Fibroblast of lung (primary cell): ENCODE results near the gene IGSF23. TPM values are rescaled to one million over a fixed set of nuclear protein-coding genes. Genes with fewer than 3 reads are reported as not detected.

ENCODE experiments used
- DNase-seq, 2 donors: peaks; one replicate each; pipeline versions ENCODE4 v3.0.0 to v3.0.0-alpha.2; 2010; ENCODE audit warnings: low read depth in 2 of 2
- H2AFZ ChIP-seq: 2 replicates; pipeline ENCODE4 v1.5.1; 2012; ENCODE audit warnings: low read length, control low read depth, inconsistent platforms
- H3K27ac ChIP-seq: 2 replicates; pipeline ENCODE4 v1.5.1; 2011; ENCODE audit warnings: low read length, control low read depth; ENCODE audit not compliant: insufficient read depth
- H3K27me3 ChIP-seq: 2 replicates; pipeline ENCODE4 v1.5.1; 2011; ENCODE audit warnings: mild to moderate bottlenecking, low read length; ENCODE audit not compliant: control insufficient read depth, insufficient read depth
- H3K36me3 ChIP-seq: 2 replicates; pipeline ENCODE4 v1.5.1; 2011; ENCODE audit warnings: low read length; ENCODE audit not compliant: control insufficient read depth, insufficient read depth
- H3K4me1 ChIP-seq: 2 replicates; pipeline ENCODE4 v1.5.1; 2011; ENCODE audit warnings: low read length; ENCODE audit not compliant: control insufficient read depth, insufficient read depth; ENCODE audit errors: extremely low read depth
- H3K4me2 ChIP-seq: 2 replicates; pipeline ENCODE4 v1.5.1; 2011; ENCODE audit warnings: low read length, control low read depth; ENCODE audit not compliant: insufficient read depth; ENCODE audit errors: extremely low read depth
- H3K4me3 ChIP-seq, 4 experiments: fragments of 200-600 bp in 1 of 4; sonication (generic) in 1 of 4; replicated peaks in 1 of 4; 2 replicates each; pipeline ENCODE4 v1.5.1; 2011 to 2016; ENCODE audit warnings: low read length in 4 of 4, low read depth in 3 of 4, mild to moderate bottlenecking in 3 of 4, control low read depth in 2 of 4, inconsistent platforms in 1 of 4, mixed read lengths in 1 of 4; ENCODE audit not compliant: insufficient read depth in 1 of 4; ENCODE audit errors: control extremely low read depth in 1 of 4
- H3K79me2 ChIP-seq: 2 replicates; pipeline ENCODE4 v1.5.1; 2012; ENCODE audit warnings: mild to moderate bottlenecking, low read length, inconsistent platforms; ENCODE audit not compliant: control insufficient read depth, insufficient read depth
- H3K9ac ChIP-seq: 2 replicates; pipeline ENCODE4 v1.5.1; 2011; ENCODE audit warnings: mild to moderate bottlenecking, low read length, control low read depth; ENCODE audit not compliant: insufficient read depth
- H3K9me3 ChIP-seq: 2 replicates; pipeline ENCODE4 v1.5.1; 2012; ENCODE audit warnings: low read depth, low read length; ENCODE audit not compliant: control insufficient read depth, insufficient read depth
- H4K20me1 ChIP-seq: 2 replicates; pipeline ENCODE4 v1.5.1; 2011; ENCODE audit warnings: low read length; ENCODE audit not compliant: control insufficient read depth, insufficient read depth; ENCODE audit errors: extremely low read depth
- EZH2 ChIP-seq: IDR thresholded peaks from 2 replicates; pipeline ENCODE4 v1.5.1; 2012; ENCODE audit warnings: low read length, control low read depth, mild to moderate bottlenecking; ENCODE audit errors: missing control alignments
- polyA plus RNA-seq, 2 donors: library from polyadenylated mRNA; depleted of rRNA in 1 of 2; stranded (reverse) in 1 of 2; unstranded in 1 of 2; fragments of >200 nt; gene quantifications; 2 replicates each; pipeline ENCODE4 v1.2.1, GENCODE V29; 2011 to 2012; ENCODE audit warnings: missing spikeins in 1 of 2
- total RNA-seq: library from RNA; depleted of rRNA; stranded (reverse); fragments of >200 nt; gene quantifications from 2 replicates; pipeline ENCODE4 v1.2.1, GENCODE V29; 2014
- TF ChIP-seq, protein P1 (sequence below), 2 donors: IDR thresholded peaks in 1 of 2; conservative IDR thresholded peaks in 1 of 2; 1 replicate in 1 of 2; 2 replicates in 1 of 2; pipeline ENCODE4 v1.5.1; 2011 to 2012; ENCODE audit warnings: low read length in 2 of 2, control low read depth in 1 of 2, inconsistent platforms in 1 of 2, low read depth in 1 of 2, mild to moderate bottlenecking in 1 of 2

The IGSF23 gene
- total and polyA plus RNA-seq, 2 donors (not counting 1 experiment from before 2014, with no cell fraction given): 0.33 to 1.3 TPM

DNA sequence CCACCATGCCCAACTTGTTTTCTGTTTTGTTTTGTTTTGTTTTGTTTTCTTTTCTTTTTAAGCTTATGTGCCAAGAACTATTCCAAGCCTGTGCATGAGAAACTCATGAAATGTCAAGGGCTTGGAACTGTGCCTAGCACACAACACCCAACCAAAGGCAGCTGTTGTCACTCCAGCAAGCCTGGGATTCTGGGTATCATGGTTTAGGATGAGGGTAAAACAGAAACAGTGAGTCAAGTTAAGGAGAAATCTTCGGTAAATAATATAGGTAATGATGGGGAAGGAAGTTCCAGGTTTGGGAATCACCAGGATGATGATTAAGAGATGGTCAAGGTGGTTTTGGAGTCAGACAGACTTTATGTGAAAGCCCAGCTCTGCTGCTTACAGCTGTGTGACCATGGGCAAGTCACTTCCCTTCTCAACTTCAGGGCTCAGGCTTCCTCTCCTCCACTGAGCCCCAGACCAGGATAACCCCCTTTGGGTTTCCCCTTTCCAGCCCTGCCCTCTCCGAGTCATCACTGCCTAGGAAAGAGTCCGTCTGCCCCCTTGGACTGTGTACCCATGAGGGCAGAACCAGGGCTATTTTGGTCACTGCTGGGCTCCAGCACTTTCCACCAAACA is 35.4 kb downstream of the IGSF23 start:
- peaks cover 67% of the 10 kb centered on the region for H3K79me2 ChIP-seq
- H3K36me3 ChIP-seq: peaks cover 35% of the 10 kb centered on the region
- no peaks in the 10 kb centered on the region for H3K27me3 ChIP-seq
- no peak overlapping the region for H3K4me2 ChIP-seq
- no peak overlapping the region for H2AFZ ChIP-seq
- peak overlapping the region; percentile 1 for H3K27ac ChIP-seq
- H3K4me1 ChIP-seq: peaks cover 6% of the 10 kb centered on the region
- no peaks in the 10 kb centered on the region for H4K20me1 ChIP-seq
- H3K9me3 ChIP-seq: no peaks in the 10 kb centered on the region
- H3K9ac ChIP-seq: no peak overlapping the region
- TF ChIP-seq, protein P1, sequence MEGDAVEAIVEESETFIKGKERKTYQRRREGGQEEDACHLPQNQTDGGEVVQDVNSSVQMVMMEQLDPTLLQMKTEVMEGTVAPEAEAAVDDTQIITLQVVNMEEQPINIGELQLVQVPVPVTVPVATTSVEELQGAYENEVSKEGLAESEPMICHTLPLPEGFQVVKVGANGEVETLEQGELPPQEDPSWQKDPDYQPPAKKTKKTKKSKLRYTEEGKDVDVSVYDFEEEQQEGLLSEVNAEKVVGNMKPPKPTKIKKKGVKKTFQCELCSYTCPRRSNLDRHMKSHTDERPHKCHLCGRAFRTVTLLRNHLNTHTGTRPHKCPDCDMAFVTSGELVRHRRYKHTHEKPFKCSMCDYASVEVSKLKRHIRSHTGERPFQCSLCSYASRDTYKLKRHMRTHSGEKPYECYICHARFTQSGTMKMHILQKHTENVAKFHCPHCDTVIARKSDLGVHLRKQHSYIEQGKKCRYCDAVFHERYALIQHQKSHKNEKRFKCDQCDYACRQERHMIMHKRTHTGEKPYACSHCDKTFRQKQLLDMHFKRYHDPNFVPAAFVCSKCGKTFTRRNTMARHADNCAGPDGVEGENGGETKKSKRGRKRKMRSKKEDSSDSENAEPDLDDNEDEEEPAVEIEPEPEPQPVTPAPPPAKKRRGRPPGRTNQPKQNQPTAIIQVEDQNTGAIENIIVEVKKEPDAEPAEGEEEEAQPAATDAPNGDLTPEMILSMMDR (conservative IDR thresholded peaks at IDR 0.05 in 1 of 2, IDR thresholded peaks at IDR 0.05 in 1 of 2; ENCODE audit: low read depth in 1 of 2, low read length in 2 of 2): no peak
- TF ChIP-seq EZH2: no peak
- DNase-seq: peak; percentile 45 to 82
- H3K4me3 ChIP-seq: no peak overlapping the region

DNA sequence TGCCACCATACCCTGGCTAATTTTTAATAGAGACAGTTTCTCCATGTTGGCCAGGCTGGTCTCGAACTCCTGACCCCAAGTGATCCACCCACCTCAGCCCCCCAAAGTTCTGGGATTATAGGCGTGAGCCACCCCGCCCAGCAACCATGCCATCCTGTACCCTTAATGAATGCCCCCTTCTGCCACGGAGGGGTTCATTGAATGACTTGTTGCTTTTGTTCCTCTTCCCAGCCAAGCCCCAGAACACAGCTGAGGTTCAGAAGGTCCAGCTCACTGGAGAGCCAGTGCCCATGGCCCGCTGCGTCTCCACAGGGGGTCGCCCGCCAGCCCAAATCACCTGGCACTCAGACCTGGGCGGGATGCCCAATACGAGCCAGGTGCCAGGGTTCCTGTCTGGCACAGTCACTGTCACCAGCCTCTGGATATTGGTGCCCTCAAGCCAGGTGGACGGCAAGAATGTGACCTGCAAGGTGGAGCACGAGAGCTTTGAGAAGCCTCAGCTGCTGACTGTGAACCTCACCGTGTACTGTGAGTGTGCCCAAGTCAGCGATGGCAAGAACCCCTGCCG is 36.3 kb downstream of the IGSF23 start:
- Histone ChIP-seq H3K4me1 (peaks cover 6% of the 10 kb centered on the region), H3K9ac (no peak overlapping the region), H3K27me3 (no peaks in the 10 kb centered on the region), H3K27ac (no peak overlapping the region), H3K4me3 (no peak overlapping the region), H3K79me2 (peaks cover 58% of the 10 kb centered on the region), H3K9me3 (no peaks in the 10 kb centered on the region), H3K4me2 (no peak overlapping the region), H2AFZ (no peak overlapping the region), H4K20me1 (no peaks in the 10 kb centered on the region), H3K36me3 (peaks cover 37% of the 10 kb centered on the region)
- no peak for DNase-seq
- no peak for TF ChIP-seq EZH2
- TF ChIP-seq, protein P1 (conservative IDR thresholded peaks at IDR 0.05 in 1 of 2, IDR thresholded peaks at IDR 0.05 in 1 of 2; ENCODE audit: low read depth in 1 of 2, low read length in 2 of 2): no peak

DNA sequence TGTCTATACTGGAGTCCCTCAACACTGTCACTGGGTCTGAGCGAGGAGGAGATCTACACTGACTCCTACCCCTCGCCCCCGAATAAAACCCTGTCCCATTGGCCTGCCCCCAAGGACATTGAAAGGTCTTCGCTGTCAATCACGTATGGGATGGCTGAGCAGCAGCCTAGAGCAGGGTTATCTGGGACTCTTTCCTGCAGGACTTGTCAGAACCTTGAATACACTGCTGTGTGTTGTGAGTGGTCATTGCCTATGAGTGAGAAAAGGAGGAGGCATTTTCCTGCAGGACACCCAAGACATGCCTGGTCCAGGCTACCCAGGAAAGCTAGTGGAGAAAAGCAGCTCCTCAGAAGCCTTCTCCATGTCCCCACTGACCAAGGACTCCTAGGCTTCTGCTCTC is 40.0 kb downstream of the IGSF23 start:
- no peaks in the 10 kb centered on the region for H3K4me1 ChIP-seq
- TF ChIP-seq, protein P1 (conservative IDR thresholded peaks at IDR 0.05 in 1 of 2, IDR thresholded peaks at IDR 0.05 in 1 of 2; ENCODE audit: low read depth in 1 of 2, low read length in 2 of 2): no peak
- TF ChIP-seq EZH2: no peak
- H3K4me2 ChIP-seq: no peak overlapping the region
- no peaks in the 10 kb centered on the region for H3K9me3 ChIP-seq
- DNase-seq: no peak
- no peak overlapping the region for H3K4me3 ChIP-seq
- H3K79me2 ChIP-seq: peaks cover 29% of the 10 kb centered on the region
- H3K36me3 ChIP-seq: peaks cover 47% of the 10 kb centered on the region
- no peak overlapping the region for H2AFZ ChIP-seq
- H3K27me3 ChIP-seq: no peaks in the 10 kb centered on the region
- no peaks in the 10 kb centered on the region for H4K20me1 ChIP-seq
- H3K27ac ChIP-seq: no peak overlapping the region
- H3K9ac ChIP-seq: no peak overlapping the region
